Uterus (tissue), 4 donors: ENCODE measurements around the gene ALB. TPM values are rescaled to one million over a fixed set of nuclear protein-coding genes. Genes with fewer than 3 reads are reported as not detected.
"Not testable (repeated sequence)": the region's sequence is repeated elsewhere in the genome, so short reads cannot be mapped to it uniquely, and the experiment has no call there.

Source experiments
- DNase-seq, 2 donors: peaks; one replicate each; pipeline ENCODE4 v3.0.0-alpha.2; 2019 to 2020
- H3K27ac ChIP-seq, 2 donors: fragments of 200-600 bp; sonication (generic); 1 replicate in 1 of 2; 2 replicates in 1 of 2; pipeline ENCODE4 v1.5.1; 2016 to 2018
- H3K27me3 ChIP-seq, 2 donors: fragments of 200-600 bp; sonication (generic); one replicate each; pipeline ENCODE4 v1.5.1; 2018 to 2019; ENCODE audit warnings: control low read depth in 1 of 2
- H3K36me3 ChIP-seq, 2 donors: fragments of 200-600 bp; sonication (generic); one replicate each; pipeline ENCODE4 v1.5.1; 2019; ENCODE audit warnings: control low read depth in 1 of 2
- H3K4me1 ChIP-seq, 2 donors: fragments of 200-600 bp; sonication (generic); one replicate each; pipeline ENCODE4 v1.5.1; 2018 to 2019; ENCODE audit warnings: control low read depth in 1 of 2
- H3K4me3 ChIP-seq, 2 donors: fragments of 200-600 bp; sonication (generic); 1 replicate in 1 of 2; 2 replicates in 1 of 2; pipeline ENCODE4 v1.5.1; 2018 to 2019; ENCODE audit warnings: mild to moderate bottlenecking in 1 of 2
- H3K9me3 ChIP-seq, 2 donors: fragments of 200-600 bp; sonication (generic); one replicate each; pipeline ENCODE4 v1.5.1; 2019; ENCODE audit warnings: control low read depth in 1 of 2
- CTCF ChIP-seq, 4 experiments: fragments of 200-600 bp in 2 of 4; fragments of 450-650 bp in 2 of 4; sonication (generic) in 2 of 4; IDR thresholded peaks; one replicate each; pipeline ENCODE4 v1.5.1; 2016 to 2019; ENCODE audit warnings: antibody characterized with exemption in 4 of 4, mild to moderate bottlenecking in 2 of 4, moderate library complexity in 1 of 4
- POLR2A ChIP-seq, 2 donors: fragments of 450-650 bp; IDR thresholded peaks; one replicate each; pipeline ENCODE4 v1.6.1; 2016; ENCODE audit warnings: antibody characterized with exemption in 2 of 2, mild to moderate bottlenecking in 1 of 2, moderate library complexity in 1 of 2
- intact Hi-C: fragments of 100-400 bp; cut with DNase I; formaldehyde crosslinking; loops from one replicate; pipeline ENCODE4 v1.15.1; 2023; ENCODE audit warnings: low total_unique reads
- total RNA-seq, 4 donors: library from RNA; depleted of rRNA in 3 of 4; stranded (reverse); fragments of >200 nt in 3 of 4; gene quantifications; one replicate each; pipeline versions ENCODE4 v1.1.0 to v1.2.4, GENCODE V29; 2014 to 2023
- donor health status: DM: yes; HTN: yes; CAD: no.

ALB gene
- total RNA-seq, 4 donors from 2014 or later = 5.0 to 11.3 TPM; not detected in 2

- H3K27ac ChIP-seq = no peak overlapping the region
- no peaks in the 10 kb centered on the region for H3K36me3 ChIP-seq
- no peak for DNase-seq
- intact Hi-C loops = no loop called here
- no peaks in the 10 kb centered on the region for H3K27me3 ChIP-seq
- TF ChIP-seq CTCF (IDR thresholded peaks at IDR 0.05) = no peak
- no peak for TF ChIP-seq POLR2A (IDR thresholded peaks at IDR 0.05)
- H3K4me3 ChIP-seq = no peak overlapping the region
- no peaks in the 10 kb centered on the region for H3K9me3 ChIP-seq
- no peaks in the 10 kb centered on the region for H3K4me1 ChIP-seq
Measured at GRCh38 chr4:73388887-73389286, 15.2 kb upstream of the ALB start.

GRCh38 chr4:73389663-73390062 is 14.4 kb upstream of the ALB start:
- H3K36me3 ChIP-seq, intact Hi-C loops, DNase-seq, H3K4me1 ChIP-seq, H3K4me3 ChIP-seq, H3K9me3 ChIP-seq, H3K27ac ChIP-seq, H3K27me3 ChIP-seq: not testable (repeated sequence)

- H3K4me3 ChIP-seq = no peak overlapping the region
- no peaks in the 10 kb centered on the region for H3K27me3 ChIP-seq
- H3K9me3 ChIP-seq = no peaks in the 10 kb centered on the region
- H3K36me3 ChIP-seq = no peaks in the 10 kb centered on the region
- H3K27ac ChIP-seq = no peak overlapping the region
- no peak for DNase-seq
- TF ChIP-seq CTCF (IDR thresholded peaks at IDR 0.05) = no peak
- no peak for TF ChIP-seq POLR2A (IDR thresholded peaks at IDR 0.05)
- intact Hi-C loops = no loop called here
- H3K4me1 ChIP-seq = no peaks in the 10 kb centered on the region
Measured at GRCh38 chr4:73391774-73392173, 12.3 kb upstream of the ALB start.

GRCh38 chr4:73392936-73393335 is 11.2 kb upstream of the ALB start:
- TF ChIP-seq CTCF (IDR thresholded peaks at IDR 0.05) = no peak
- no peak for TF ChIP-seq POLR2A (IDR thresholded peaks at IDR 0.05)
- intact Hi-C loops = no loop called here

GRCh38 chr4:73396304-73396703 is 7.8 kb upstream of the ALB start:
- H3K27me3 ChIP-seq = no peaks in the 10 kb centered on the region
- TF ChIP-seq CTCF (IDR thresholded peaks at IDR 0.05) (no peak), POLR2A (IDR thresholded peaks at IDR 0.05) (no peak)
- no peak overlapping the region for H3K4me3 ChIP-seq
- H3K9me3 ChIP-seq = no peaks in the 10 kb centered on the region
- no peak overlapping the region for H3K27ac ChIP-seq
- no peaks in the 10 kb centered on the region for H3K4me1 ChIP-seq
- no peaks in the 10 kb centered on the region for H3K36me3 ChIP-seq
- intact Hi-C loops = no loop called here
- DNase-seq = no peak

More at GRCh38 chr4:73392936-73393335, 11.2 kb upstream of the ALB start:
- no peak overlapping the region for H3K4me3 ChIP-seq
- no peak for DNase-seq
- H3K36me3 ChIP-seq = no peaks in the 10 kb centered on the region
- no peak overlapping the region for H3K27ac ChIP-seq
- no peaks in the 10 kb centered on the region for H3K27me3 ChIP-seq
- H3K4me1 ChIP-seq = no peaks in the 10 kb centered on the region
- no peaks in the 10 kb centered on the region for H3K9me3 ChIP-seq
